ENCODE data around the gene OPRL1. TPM values are rescaled to one million over a fixed set of nuclear protein-coding genes. Genes with fewer than 3 reads are reported as not detected.

The OPRL1 gene
- total and polyA plus RNA-seq, 7 experiments from 2014 or later: 0.18 to 6.1 (median 1.1) TPM

DNA sequence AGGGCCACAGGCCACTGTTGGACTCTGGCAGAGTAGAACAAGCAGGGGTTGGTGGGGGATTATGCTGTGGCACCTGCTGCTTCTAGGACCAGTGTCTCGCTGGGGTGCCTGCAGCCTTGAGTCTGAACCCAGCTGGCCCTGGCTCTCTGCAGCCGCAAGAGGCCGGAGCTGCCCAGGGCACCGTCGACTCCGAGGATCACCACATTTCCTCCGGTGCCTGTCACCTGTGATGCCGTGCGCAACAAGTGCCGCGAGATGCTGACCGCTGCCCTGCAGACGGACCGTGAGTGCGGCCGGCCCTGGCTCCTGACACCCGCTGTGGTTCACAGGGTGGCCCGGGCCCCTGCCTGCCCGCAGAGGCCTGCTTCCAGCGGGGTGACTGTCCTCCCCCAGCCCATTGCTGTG, 10.7 kb upstream of the OPRL1 start:
- Histone ChIP-seq H3K27ac (ENCODE audit: low read depth, low read length) (peak overlapping the region; percentile 5), H3K4me3 (ENCODE audit: low read length) (no peak overlapping the region), H3K36me3 (ENCODE audit: control insufficient read depth in 2 of 3, insufficient read depth in 3 of 3, low read length in 3 of 3) (peaks cover 0 to 25% (median 0%) of the 10 kb centered on the region in 3 experiments), H3K9me3 (ENCODE audit: control insufficient read depth in 2 of 3, low read length in 3 of 3) (no peaks in the 10 kb centered on the region), H3K4me1 (ENCODE audit: control insufficient read depth in 2 of 2, insufficient read depth in 2 of 2, low read length in 2 of 2) (peaks cover 23 to 36% of the 10 kb centered on the region in 2 donors), H3K27me3 (ENCODE audit: control insufficient read depth in 2 of 2, insufficient read depth in 2 of 2, low read length in 2 of 2) (no peaks in the 10 kb centered on the region)
- Mint-ChIP-seq H3K4me3 (no peak overlapping the region), H3K36me3 (peaks cover 0 to 5% (median 0%) of the 10 kb centered on the region in 5 donors), H3K27me3 (no peaks in the 10 kb centered on the region), H3K4me1 (peaks cover 24 to 49% (median 37%) of the 10 kb centered on the region in 7 donors), H3K27ac (peak overlapping the region in 2 of 9 donors; percentile 55 to 59), H3K9me3 (no peaks in the 10 kb centered on the region)
- ATAC-seq: no peak
- no peak for DNase-seq
- intact Hi-C loops (cut with micrococcal nuclease): loop anchor here in 1 of 2 donors (1.0 to 10.0 kb wide), 4 partner anchors 30 to 534 kb away; partner anchors contain the start of genes ABHD16B, DNAJC5, PTK6 and TPD52L2
- POLR2A ChIA-PET: interaction anchor here (0.8 to 1.6 kb wide), 2 partner anchors 9 to 10 kb away, joined by 4 to 11 read pairs; partner anchors contain the start of genes OPRL1 and RGS19
- CTCF ChIA-PET: interaction anchor here (1.2 to 1.6 kb wide), 3 partner anchors 10 to 51 kb away, joined by 3 to 5 read pairs (median 4); partner anchors contain the start of genes OPRL1 and RGS19

DNA sequence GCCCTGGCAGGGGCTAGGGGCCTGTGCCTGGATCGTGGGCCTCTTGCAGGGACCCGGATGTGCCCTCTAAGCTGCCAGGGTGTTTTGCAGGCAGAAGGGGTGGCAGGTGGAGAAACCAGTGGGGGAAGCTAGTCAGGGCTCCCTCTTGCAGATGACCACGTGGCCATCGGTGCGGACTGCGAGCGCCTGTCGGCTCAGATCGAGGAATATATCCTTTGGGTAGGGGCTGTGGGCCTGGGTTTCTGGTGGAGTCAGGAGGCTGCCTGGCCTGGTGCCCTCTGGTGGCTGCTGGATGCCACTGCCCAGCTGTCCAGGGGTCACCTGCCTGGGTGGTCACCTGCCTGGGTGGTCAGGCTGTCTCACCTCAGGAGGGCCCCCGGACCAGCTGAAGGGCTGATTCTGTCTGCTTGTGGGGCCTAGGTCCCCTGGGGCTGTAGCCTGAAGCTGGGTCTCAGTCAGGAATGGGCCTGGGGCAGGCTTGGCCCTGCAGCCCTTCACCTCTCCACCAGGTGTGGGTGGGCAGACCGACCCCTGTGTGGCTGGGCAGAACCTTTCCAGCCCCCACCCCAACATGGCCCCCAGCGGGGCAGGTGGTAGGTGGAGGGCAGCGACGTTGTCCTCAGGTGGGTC, 10.2 kb upstream of the OPRL1 start:
- no peak for DNase-seq
- no peak for ATAC-seq
- H3K27me3 Mint-ChIP-seq: no peaks in the 10 kb centered on the region
- no peaks in the 10 kb centered on the region for H3K9me3 Mint-ChIP-seq
- no peak overlapping the region for H3K4me3 Mint-ChIP-seq
- ChIA-PET CTCF (interaction anchor here (1.2 to 1.6 kb wide), 2 partner anchors 12 to 51 kb away, joined by 3 to 5 read pairs; no protein-coding TSS in a partner anchor), POLR2A (interaction anchor here (1.6 kb wide), 1 partner anchor 10 kb away, joined by 11 read pairs; the partner anchor contains the start of genes OPRL1 and RGS19)
- peak overlapping the region; percentile 5 for H3K27ac ChIP-seq (ENCODE audit: low read depth, low read length)
- peaks cover 0 to 29% (median 0%) of the 10 kb centered on the region in 3 experiments for H3K36me3 ChIP-seq (ENCODE audit: control insufficient read depth in 2 of 3, insufficient read depth in 3 of 3, low read length in 3 of 3)
- no peak overlapping the region for H3K4me3 ChIP-seq (ENCODE audit: low read length)
- no peak overlapping the region for H3K27ac Mint-ChIP-seq
- no peaks in the 10 kb centered on the region for H3K27me3 ChIP-seq (ENCODE audit: control insufficient read depth in 2 of 2, insufficient read depth in 2 of 2, low read length in 2 of 2)
- H3K9me3 ChIP-seq (ENCODE audit: control insufficient read depth in 2 of 3, low read length in 3 of 3): no peaks in the 10 kb centered on the region
- H3K36me3 Mint-ChIP-seq: peaks cover 0 to 5% (median 0%) of the 10 kb centered on the region in 5 donors
- intact Hi-C loops (cut with micrococcal nuclease): loop anchor here in 1 of 2 donors (1.0 to 10.0 kb wide), 4 partner anchors 30 to 535 kb away; partner anchors contain the start of genes ABHD16B, DNAJC5, PTK6 and TPD52L2
- peaks cover 23 to 44% (median 34%) of the 10 kb centered on the region in 7 donors for H3K4me1 Mint-ChIP-seq
- peaks cover 23 to 36% of the 10 kb centered on the region in 2 donors for H3K4me1 ChIP-seq (ENCODE audit: control insufficient read depth in 2 of 2, insufficient read depth in 2 of 2, low read length in 2 of 2)

DNA sequence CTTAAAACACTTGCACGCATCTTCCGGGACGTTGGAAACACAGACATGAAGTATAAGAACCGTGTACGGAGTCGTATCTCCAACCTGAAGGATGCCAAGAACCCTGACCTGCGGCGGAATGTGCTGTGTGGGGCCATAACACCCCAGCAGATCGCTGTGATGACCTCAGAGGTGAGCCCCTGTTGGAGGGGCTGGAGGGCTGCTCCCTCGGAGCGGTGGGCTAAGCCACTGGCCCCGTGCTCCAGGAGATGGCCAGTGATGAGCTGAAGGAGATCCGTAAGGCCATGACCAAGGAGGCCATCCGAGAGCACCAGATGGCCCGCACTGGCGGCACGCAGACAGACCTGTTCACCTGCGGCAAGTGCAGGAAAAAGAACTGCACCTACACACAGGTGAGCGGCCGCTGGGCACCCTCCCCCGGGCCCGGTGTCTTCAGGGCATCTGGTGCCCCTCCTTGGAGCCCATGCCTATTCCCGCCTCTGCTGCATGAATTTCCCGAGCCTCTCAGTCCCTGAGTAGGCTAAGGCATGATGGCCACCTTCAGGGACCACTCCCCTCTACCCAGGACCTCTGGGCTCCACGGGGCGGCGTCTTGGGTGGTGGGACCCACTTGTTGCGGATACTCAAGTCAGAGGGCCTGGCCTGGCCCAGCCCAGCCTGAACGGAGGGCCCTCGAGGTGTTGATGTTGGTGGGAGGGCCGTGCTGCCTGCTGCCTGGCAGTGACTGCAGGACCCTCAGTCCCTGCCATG, 9.5 kb upstream of the OPRL1 start:
- H3K4me1 Mint-ChIP-seq: peaks cover 18 to 41% (median 28%) of the 10 kb centered on the region in 7 donors
- H3K27me3 ChIP-seq (ENCODE audit: control insufficient read depth in 2 of 2, insufficient read depth in 2 of 2, low read length in 2 of 2): no peaks in the 10 kb centered on the region
- H3K36me3 Mint-ChIP-seq: peaks cover 0 to 6% (median 0%) of the 10 kb centered on the region in 5 donors
- H3K4me1 ChIP-seq (ENCODE audit: control insufficient read depth in 2 of 2, insufficient read depth in 2 of 2, low read length in 2 of 2): peaks cover 18 to 30% of the 10 kb centered on the region in 2 donors
- H3K9me3 Mint-ChIP-seq: no peaks in the 10 kb centered on the region
- H3K27me3 Mint-ChIP-seq: no peaks in the 10 kb centered on the region
- no peaks in the 10 kb centered on the region for H3K9me3 ChIP-seq (ENCODE audit: control insufficient read depth in 2 of 3, low read length in 3 of 3)
- intact Hi-C loops (cut with micrococcal nuclease): no loop called here
- ATAC-seq (no peak), DNase-seq (no peak)
- H3K27ac Mint-ChIP-seq: peak overlapping the region in 2 of 9 donors; percentile 48 to 55
- ChIA-PET POLR2A (no interaction called here), CTCF (interaction anchor here (1.2 to 1.6 kb wide), 2 partner anchors 13 to 50 kb away, joined by 3 to 5 read pairs; no protein-coding TSS in a partner anchor)
- no peak overlapping the region for H3K4me3 Mint-ChIP-seq
- peaks cover 0 to 35% (median 0%) of the 10 kb centered on the region in 3 experiments for H3K36me3 ChIP-seq (ENCODE audit: control insufficient read depth in 2 of 3, insufficient read depth in 3 of 3, low read length in 3 of 3)
- no peak overlapping the region for H3K27ac ChIP-seq (ENCODE audit: low read depth, low read length)
- no peak overlapping the region for H3K4me3 ChIP-seq (ENCODE audit: low read length)

DNA sequence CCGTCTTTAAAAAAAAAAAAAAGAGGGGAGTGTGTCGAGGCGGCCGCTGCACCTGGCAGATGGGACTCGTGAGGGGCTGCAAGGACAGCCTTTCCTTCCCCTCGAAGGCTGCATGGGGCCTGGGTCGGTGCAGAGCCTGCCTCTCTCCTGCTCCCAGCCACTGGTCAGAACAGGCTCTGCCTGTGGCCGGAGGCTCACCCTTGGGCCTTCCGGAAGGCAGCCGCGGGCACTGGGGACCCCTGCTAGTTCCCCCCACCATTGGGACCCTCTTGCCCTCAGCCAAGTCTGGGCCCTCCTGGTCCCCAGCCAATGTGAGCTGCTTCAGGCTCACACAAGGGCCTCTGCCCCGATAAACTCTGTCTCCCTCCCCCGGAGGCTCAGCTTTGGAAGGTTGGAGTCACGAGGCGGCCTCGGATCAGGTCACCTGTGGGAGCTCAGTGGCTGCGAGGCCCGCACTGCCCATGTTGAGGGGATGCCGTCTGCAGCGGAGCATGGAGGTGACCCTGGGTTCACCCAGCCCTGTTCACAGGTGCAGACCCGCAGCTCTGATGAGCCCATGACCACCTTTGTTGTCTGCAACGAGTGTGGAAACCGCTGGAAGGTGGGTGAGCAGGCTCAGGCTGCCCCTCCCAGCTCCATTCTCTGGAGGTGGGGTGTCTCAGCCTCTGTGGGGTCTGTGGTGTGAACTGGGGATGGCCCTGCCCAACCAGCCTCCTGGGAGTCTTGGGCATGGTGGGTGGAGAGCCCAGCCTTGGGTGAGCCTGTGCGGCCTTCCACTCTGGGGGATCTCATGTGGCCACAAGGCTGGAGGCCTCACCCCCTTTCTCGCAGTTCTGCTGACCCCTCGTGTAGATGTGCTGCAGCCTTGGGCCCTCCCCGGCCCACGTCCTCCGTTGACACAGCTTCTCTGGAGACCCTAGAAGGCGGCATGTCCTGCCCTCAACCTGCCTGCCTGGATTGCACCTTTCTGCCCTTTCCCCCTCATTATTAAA, 8.2 kb upstream of the OPRL1 start:
- no peaks in the 10 kb centered on the region for H3K9me3 Mint-ChIP-seq
- Histone ChIP-seq H3K27ac (ENCODE audit: low read depth, low read length) (no peak overlapping the region), H3K9me3 (ENCODE audit: control insufficient read depth in 2 of 3, low read length in 3 of 3) (no peaks in the 10 kb centered on the region), H3K4me1 (ENCODE audit: control insufficient read depth in 2 of 2, insufficient read depth in 2 of 2, low read length in 2 of 2) (peaks cover 10 to 24% of the 10 kb centered on the region in 2 donors), H3K4me3 (ENCODE audit: low read length) (no peak overlapping the region), H3K27me3 (ENCODE audit: control insufficient read depth in 2 of 2, insufficient read depth in 2 of 2, low read length in 2 of 2) (no peaks in the 10 kb centered on the region), H3K36me3 (ENCODE audit: control insufficient read depth in 2 of 3, insufficient read depth in 3 of 3, low read length in 3 of 3) (peaks cover 0 to 45% (median 0%) of the 10 kb centered on the region in 3 experiments)
- intact Hi-C loops (cut with micrococcal nuclease): no loop called here
- no peaks in the 10 kb centered on the region for H3K27me3 Mint-ChIP-seq
- H3K36me3 Mint-ChIP-seq: peaks cover 0 to 8% (median 0%) of the 10 kb centered on the region in 5 donors
- H3K4me3 Mint-ChIP-seq: no peak overlapping the region
- no peak for DNase-seq
- ATAC-seq: no peak
- ChIA-PET CTCF (interaction anchor here (1.0 kb wide), 1 partner anchor 13 kb away, joined by 5 read pairs; the partner anchor contains the start of gene LKAAEAR1), POLR2A (interaction anchor here (0.8 to 1.1 kb wide), 3 partner anchors 9 to 20 kb away, joined by 3 to 4 read pairs (median 3); partner anchors contain the start of gene TCEA2)
- peaks cover 8 to 38% (median 17%) of the 10 kb centered on the region in 7 donors for H3K4me1 Mint-ChIP-seq
- H3K27ac Mint-ChIP-seq: peak overlapping the region in 2 of 9 donors; percentile 8 to 47

- Histone ChIP-seq H3K36me3 (ENCODE audit: control insufficient read depth in 2 of 3, insufficient read depth in 3 of 3, low read length in 3 of 3) (peaks cover 0 to 45% (median 0%) of the 10 kb centered on the region in 3 experiments), H3K4me1 (ENCODE audit: control insufficient read depth in 2 of 2, insufficient read depth in 2 of 2, low read length in 2 of 2) (peaks cover 12 to 23% of the 10 kb centered on the region in 2 donors)
Observed at GRCh38 chr20:64072498-64073063, 7.3 kb upstream of the OPRL1 start.

More at GRCh38 chr20:64072498-64073063, 7.3 kb upstream of the OPRL1 start:
- H3K27me3 ChIP-seq (ENCODE audit: control insufficient read depth in 2 of 2, insufficient read depth in 2 of 2, low read length in 2 of 2): no peaks in the 10 kb centered on the region
- ATAC-seq: no peak
- POLR2A ChIA-PET: interaction anchor here (0.6 to 0.7 kb wide), 2 partner anchors 29 to 50 kb away, joined by 3 read pairs; no protein-coding TSS in a partner anchor
- intact Hi-C loops (cut with micrococcal nuclease): no loop called here
- H3K4me3 ChIP-seq (ENCODE audit: low read length): no peak overlapping the region
- H3K27ac Mint-ChIP-seq: peak overlapping the region in 3 of 9 donors; percentile 8 to 47 (median 9)
- H3K36me3 Mint-ChIP-seq: peaks cover 0 to 8% (median 0%) of the 10 kb centered on the region in 5 donors
- peaks cover 0 to 35% (median 11%) of the 10 kb centered on the region in 7 donors for H3K4me1 Mint-ChIP-seq
- no peaks in the 10 kb centered on the region for H3K9me3 Mint-ChIP-seq
- no peak overlapping the region for H3K27ac ChIP-seq (ENCODE audit: low read depth, low read length)
- no peak for DNase-seq
- H3K4me3 Mint-ChIP-seq: no peak overlapping the region
- CTCF ChIA-PET: interaction anchor here (1.0 kb wide), 1 partner anchor 12 kb away, joined by 5 read pairs; the partner anchor contains the start of gene LKAAEAR1
- H3K27me3 Mint-ChIP-seq: no peaks in the 10 kb centered on the region
- H3K9me3 ChIP-seq (ENCODE audit: control insufficient read depth in 2 of 3, low read length in 3 of 3): no peaks in the 10 kb centered on the region
